Measurements from ENCODE around the gene KLHL8. TPM values are rescaled to one million over a fixed set of nuclear protein-coding genes. Genes with fewer than 3 reads are reported as not detected.

Gene KLHL8
- total RNA-seq, 1 experiment from 2014 or later = 15.4 TPM

- no peak for TF ChIP-seq CTCF (conservative IDR thresholded peaks at IDR 0.05; ENCODE audit: low read depth, low read length)
- TF ChIP-seq EZH2 (IDR thresholded peaks at IDR 0.05; ENCODE audit: borderline replicate concordance, low read depth, low read length, poor library complexity, severe bottlenecking) = no peak
- no peak overlapping the region for H3K4me3 ChIP-seq (ENCODE audit: low read depth, low read length, poor library complexity, severe bottlenecking)
- no peak overlapping the region for H3K27ac ChIP-seq (ENCODE audit: low read depth, low read length, poor library complexity, severe bottlenecking)
- ChIA-PET CTCF (no interaction called here), POLR2A (ENCODE audit: low non-redundant PET) (no interaction called here)
- intact Hi-C loops (cut with micrococcal nuclease; ENCODE audit: unreplicated experiment) = no loop called here
- H3K9me3 ChIP-seq (ENCODE audit: low read depth, low read length, poor library complexity, severe bottlenecking) = no peaks in the 10 kb centered on the region
- DNase-seq (ENCODE audit: low spot score) = no peak
- BruUV-seq (replicated peaks) = no TSS peak
- no peaks in the 10 kb centered on the region for H3K4me1 ChIP-seq (ENCODE audit: insufficient read depth, low read length, poor library complexity, severe bottlenecking)
- H3K27me3 ChIP-seq (replicated peaks; ENCODE audit: insufficient read depth, low read depth, low read length, poor library complexity) = no peaks in the 10 kb centered on the region
- H3K36me3 ChIP-seq (ENCODE audit: insufficient read depth, low read length, poor library complexity, severe bottlenecking) = no peaks in the 10 kb centered on the region
Measured at GRCh38 chr4:87165892-87166291, 54.5 kb downstream of the KLHL8 start.

- POLR2A ChIA-PET (ENCODE audit: low non-redundant PET) = interaction anchor here (0.6 kb wide), 1 partner anchor 236 kb away, joined by 3 read pairs; no protein-coding TSS in a partner anchor
- no peak for TF ChIP-seq CTCF (conservative IDR thresholded peaks at IDR 0.05; ENCODE audit: low read depth, low read length)
- no peak for TF ChIP-seq EZH2 (IDR thresholded peaks at IDR 0.05; ENCODE audit: borderline replicate concordance, low read depth, low read length, poor library complexity, severe bottlenecking)
- intact Hi-C loops (cut with micrococcal nuclease; ENCODE audit: unreplicated experiment) = loop anchor here (5.0 to 10.0 kb wide), 2 partner anchors 69 to 312 kb away; partner anchors contain the start of gene KLHL8
- CTCF ChIA-PET = no interaction called here
- no peak for DNase-seq (ENCODE audit: low spot score)
- Histone ChIP-seq H3K27me3 (replicated peaks; ENCODE audit: insufficient read depth, low read depth, low read length, poor library complexity) (no peaks in the 10 kb centered on the region), H3K4me3 (ENCODE audit: low read depth, low read length, poor library complexity, severe bottlenecking) (no peak overlapping the region), H3K4me1 (ENCODE audit: insufficient read depth, low read length, poor library complexity, severe bottlenecking) (peaks cover 8% of the 10 kb centered on the region), H3K36me3 (ENCODE audit: insufficient read depth, low read length, poor library complexity, severe bottlenecking) (no peaks in the 10 kb centered on the region), H3K27ac (ENCODE audit: low read depth, low read length, poor library complexity, severe bottlenecking) (no peak overlapping the region), H3K9me3 (ENCODE audit: low read depth, low read length, poor library complexity, severe bottlenecking) (no peaks in the 10 kb centered on the region)
- no TSS peak for BruUV-seq (replicated peaks)
Measured at GRCh38 chr4:87153078-87153870, 67.1 kb downstream of the KLHL8 start.

GRCh38 chr4:87152310-87153041, 67.9 kb downstream of the KLHL8 start:
- H3K9me3 ChIP-seq (ENCODE audit: low read depth, low read length, poor library complexity, severe bottlenecking) = no peaks in the 10 kb centered on the region
- ChIA-PET POLR2A (ENCODE audit: low non-redundant PET) (interaction anchor here (0.6 kb wide), 1 partner anchor 236 kb away, joined by 3 read pairs; no protein-coding TSS in a partner anchor), CTCF (interaction anchor here (1.2 kb wide), 1 partner anchor 230 kb away, joined by 3 read pairs; no protein-coding TSS in a partner anchor)
- intact Hi-C loops (cut with micrococcal nuclease; ENCODE audit: unreplicated experiment) = loop anchor here (5.0 to 10.0 kb wide), 2 partner anchors 70 to 312 kb away; partner anchors contain the start of gene KLHL8
- H3K36me3 ChIP-seq (ENCODE audit: insufficient read depth, low read length, poor library complexity, severe bottlenecking) = no peaks in the 10 kb centered on the region
- no peak overlapping the region for H3K4me3 ChIP-seq (ENCODE audit: low read depth, low read length, poor library complexity, severe bottlenecking)
- no peaks in the 10 kb centered on the region for H3K27me3 ChIP-seq (replicated peaks; ENCODE audit: insufficient read depth, low read depth, low read length, poor library complexity)
- no peak overlapping the region for H3K27ac ChIP-seq (ENCODE audit: low read depth, low read length, poor library complexity, severe bottlenecking)
- DNase-seq (ENCODE audit: low spot score) = peak; percentile 25
- TF ChIP-seq CTCF (conservative IDR thresholded peaks at IDR 0.05; ENCODE audit: low read depth, low read length) (no peak), EZH2 (IDR thresholded peaks at IDR 0.05; ENCODE audit: borderline replicate concordance, low read depth, low read length, poor library complexity, severe bottlenecking) (no peak)
- peaks cover 8% of the 10 kb centered on the region for H3K4me1 ChIP-seq (ENCODE audit: insufficient read depth, low read length, poor library complexity, severe bottlenecking)
- no TSS peak for BruUV-seq (replicated peaks)
